GF-D8 (cell line): ENCODE measurements around the gene SBF1.

ENCODE experiments used
- DNase-seq: peaks from one replicate; lab custom pipeline; 2025; lab: John Stamatoyannopoulos, UW

SBF1 gene

GRCh38 chr22:50465066-50465930 is 9.5 kb downstream of the SBF1 start:
- no peak for DNase-seq

- no peak for DNase-seq
Measured at GRCh38 chr22:50464451-50464850, 10.4 kb downstream of the SBF1 start.

- DNase-seq: no peak
Measured at GRCh38 chr22:50463188-50463900, 11.5 kb downstream of the SBF1 start.

- no peak for DNase-seq
Measured at GRCh38 chr22:50461979-50462540, 12.8 kb downstream of the SBF1 start.

GRCh38 chr22:50461536-50461935 is 13.3 kb downstream of the SBF1 start:
- no peak for DNase-seq

- no peak for DNase-seq
Measured at GRCh38 chr22:50460938-50461337, 13.9 kb downstream of the SBF1 start.

- no peak for DNase-seq
Measured at GRCh38 chr22:50459496-50460140, 15.2 kb downstream of the SBF1 start.

- DNase-seq: no peak
Measured at GRCh38 chr22:50459016-50459415, 15.8 kb downstream of the SBF1 start.

GRCh38 chr22:50456466-50457234 is 18.2 kb downstream of the SBF1 start:
- no peak for DNase-seq

GRCh38 chr22:50456026-50456425 is 18.8 kb downstream of the SBF1 start:
- no peak for DNase-seq

GRCh38 chr22:50455201-50455600 is 19.6 kb downstream of the SBF1 start:
- DNase-seq: no peak

- no peak for DNase-seq
Measured at GRCh38 chr22:50454556-50455075, 20.2 kb downstream of the SBF1 start.

GRCh38 chr22:50452649-50453048 is 22.2 kb downstream of the SBF1 start:
- DNase-seq: no peak

GRCh38 chr22:50447576-50448551 is 27.0 kb downstream of the SBF1 start:
- no peak for DNase-seq

GRCh38 chr22:50446708-50447575 is 27.9 kb downstream of the SBF1 start:
- no peak for DNase-seq

GRCh38 chr22:50445880-50446707 is 28.7 kb downstream of the SBF1 start:
- DNase-seq: no peak

- DNase-seq: no peak
Measured at GRCh38 chr22:50445071-50445879, 29.6 kb downstream of the SBF1 start.

- DNase-seq: no peak
Measured at GRCh38 chr22:50444663-50445062, 30.2 kb downstream of the SBF1 start.
